Neuronal stem cell (in vitro differentiated cells): ENCODE results near the gene PNISR.

ENCODE experiments used
- DNase-seq: peaks from one replicate; pipeline ENCODE4 v3.0.0-alpha.2; 2013; ENCODE audit warnings: low spot score
- H2AFZ ChIP-seq: one replicate; pipeline ENCODE4 v1.6.1; 2013; ENCODE audit warnings: mild to moderate bottlenecking, low read length, inconsistent platforms
- H2AK5ac ChIP-seq: 2 replicates; pipeline ENCODE4 v1.6.1; 2013; ENCODE audit warnings: low read depth, mild to moderate bottlenecking, inconsistent platforms, low read length, moderate library complexity, mixed read lengths
- H2BK120ac ChIP-seq: 2 replicates; pipeline ENCODE4 v1.6.1; 2013; ENCODE audit warnings: low read depth, mild to moderate bottlenecking, inconsistent platforms, low read length, moderate library complexity, mixed read lengths
- H2BK12ac ChIP-seq: one replicate; pipeline ENCODE4 v1.6.1; 2013; ENCODE audit warnings: low read length, inconsistent platforms
- H2BK15ac ChIP-seq: 2 replicates; pipeline ENCODE4 v1.6.1; 2013; ENCODE audit warnings: mild to moderate bottlenecking, low read length, inconsistent platforms, mixed read lengths
- H2BK5ac ChIP-seq: one replicate; pipeline ENCODE4 v1.6.1; 2013; ENCODE audit warnings: inconsistent platforms, mild to moderate bottlenecking, low read length, moderate library complexity
- H3K14ac ChIP-seq: one replicate; pipeline ENCODE4 v1.6.1; 2013; ENCODE audit warnings: low read length, inconsistent platforms
- H3K18ac ChIP-seq: 2 replicates; pipeline ENCODE4 v1.6.1; 2013; ENCODE audit warnings: low read length, inconsistent platforms
- H3K23ac ChIP-seq: 2 replicates; pipeline ENCODE4 v1.6.1; 2013; ENCODE audit warnings: low read depth, mild to moderate bottlenecking, mixed read lengths, low read length, inconsistent platforms; ENCODE audit not compliant: poor library complexity
- H3K27ac ChIP-seq: replicated peaks from 3 replicates; pipeline ENCODE4 v1.5.1; 2013; ENCODE audit warnings: low read length, inconsistent platforms
- H3K27me3 ChIP-seq, 3 experiments: 2 replicates each; pipeline ENCODE4 v1.6.1; 2013; ENCODE audit warnings: low read length in 3 of 3, mild to moderate bottlenecking in 2 of 3, inconsistent platforms in 1 of 3, low read depth in 1 of 3, mixed read lengths in 1 of 3, moderate library complexity in 1 of 3; ENCODE audit not compliant: control insufficient read depth in 3 of 3, insufficient read depth in 3 of 3
- H3K36me3 ChIP-seq, 2 donors: replicated peaks in 1 of 2; 2 replicates each; pipeline ENCODE4 v1.6.1; 2013; ENCODE audit warnings: low read length in 2 of 2; ENCODE audit not compliant: control insufficient read depth in 2 of 2, insufficient read depth in 2 of 2
- H3K4ac ChIP-seq: 2 replicates; pipeline ENCODE4 v1.6.1; 2013; ENCODE audit warnings: inconsistent platforms, mild to moderate bottlenecking, low read length, moderate library complexity
- H3K4me1 ChIP-seq, 2 donors: 1 replicate in 1 of 2; 2 replicates in 1 of 2; pipeline ENCODE4 v1.6.1; 2013; ENCODE audit warnings: low read length in 2 of 2, low read depth in 1 of 2; ENCODE audit not compliant: control insufficient read depth in 2 of 2, insufficient read depth in 1 of 2
- H3K4me2 ChIP-seq: one replicate; pipeline ENCODE4 v1.6.1; 2013; ENCODE audit warnings: mild to moderate bottlenecking, low read length, inconsistent platforms; ENCODE audit not compliant: insufficient read depth, poor library complexity, severe bottlenecking
- H3K4me3 ChIP-seq, 2 donors: 2 replicates each; pipeline ENCODE4 v1.5.1; 2013; ENCODE audit warnings: low read length in 2 of 2, mild to moderate bottlenecking in 2 of 2, inconsistent platforms in 1 of 2, moderate library complexity in 1 of 2
- H3K79me1 ChIP-seq: one replicate; pipeline ENCODE4 v1.6.1; 2013; ENCODE audit warnings: low read depth, mild to moderate bottlenecking, inconsistent platforms, low read length, moderate library complexity
- H3K9ac ChIP-seq: one replicate; pipeline ENCODE4 v1.6.1; 2013; ENCODE audit warnings: mild to moderate bottlenecking, low read depth, low read length, inconsistent platforms; ENCODE audit not compliant: poor library complexity
- H3K9me3 ChIP-seq, 2 donors: replicated peaks in 1 of 2; 2 replicates each; pipeline versions ENCODE3 to v1.6.1; 2013; ENCODE audit warnings: low read length in 2 of 2, mild to moderate bottlenecking in 2 of 2, inconsistent platforms in 1 of 2, low read depth in 1 of 2, mixed read lengths in 1 of 2, moderate library complexity in 1 of 2; ENCODE audit not compliant: control insufficient read depth in 2 of 2, insufficient read depth in 1 of 2
- H4K8ac ChIP-seq: one replicate; pipeline ENCODE4 v1.6.1; 2013; ENCODE audit warnings: low read depth, mild to moderate bottlenecking, inconsistent platforms, low read length, moderate library complexity
- H4K91ac ChIP-seq: one replicate; pipeline ENCODE4 v1.6.1; 2013; ENCODE audit warnings: low read length, low read depth, mild to moderate bottlenecking, inconsistent platforms; ENCODE audit not compliant: poor library complexity
- WGBS, 2 donors: extraction: QIAGEN DNeasy Blood & Tissue Kit; methylation state at CpG; one replicate each; pipeline ENCODE4 v1.1.7; 2013; ENCODE audit warnings: missing lambda C conversion rate in 2 of 2, mixed read lengths in 1 of 2; ENCODE audit not compliant: insufficient read length in 2 of 2, insufficient replicate concordance in 1 of 2; ENCODE audit errors: extremely low coverage in 2 of 2; 5-methylcytosine and 5-hydroxymethylcytosine counted together

Gene PNISR

GRCh38 chr6:99416226-99416625 lies 8.9 kb downstream of the PNISR start:
- DNase-seq: no peak

GRCh38 chr6:99415446-99415845 lies 9.7 kb downstream of the PNISR start:
- peaks cover 2 to 4% of the 10 kb centered on the region in 2 donors for H3K4me1 ChIP-seq
- no peak for DNase-seq
- H3K9me3 ChIP-seq: peaks cover 0 to 12% of the 10 kb centered on the region in 2 donors
- no peak overlapping the region for H3K4me2 ChIP-seq
- H2AFZ ChIP-seq: no peak overlapping the region
- no peak overlapping the region for H2BK120ac ChIP-seq
- H3K23ac ChIP-seq: no peak overlapping the region
- H3K27ac ChIP-seq: no peak overlapping the region
- H3K18ac ChIP-seq: no peak overlapping the region
- H3K14ac ChIP-seq: no peak overlapping the region
- peaks cover 1% of the 10 kb centered on the region for H3K79me1 ChIP-seq
- H2BK5ac ChIP-seq: no peak overlapping the region
- H3K4ac ChIP-seq: no peak overlapping the region
- H2BK15ac ChIP-seq: no peak overlapping the region
- no peaks in the 10 kb centered on the region for H3K27me3 ChIP-seq
- H4K8ac ChIP-seq: no peak overlapping the region
- H3K9ac ChIP-seq: no peak overlapping the region
- no peak overlapping the region for H3K4me3 ChIP-seq
- H3K36me3 ChIP-seq: peaks cover 4 to 68% of the 10 kb centered on the region in 2 donors
- no peak overlapping the region for H2BK12ac ChIP-seq
- no peak overlapping the region for H4K91ac ChIP-seq
- H2AK5ac ChIP-seq: no peak overlapping the region

More at GRCh38 chr6:99416226-99416625, 8.9 kb downstream of the PNISR start:
- H2AFZ ChIP-seq: no peak overlapping the region
- H3K79me1 ChIP-seq: peaks cover 1% of the 10 kb centered on the region
- WGBS, 2 donors: no CpG with 5 or more reads among the region's 2 CpGs
- no peak overlapping the region for H3K9ac ChIP-seq
- H3K9me3 ChIP-seq: peaks cover 0 to 13% of the 10 kb centered on the region in 2 donors
- no peak overlapping the region for H2BK15ac ChIP-seq
- H2BK120ac ChIP-seq: no peak overlapping the region
- H3K23ac ChIP-seq: no peak overlapping the region
- no peak overlapping the region for H2AK5ac ChIP-seq
- H4K91ac ChIP-seq: no peak overlapping the region
- no peak overlapping the region for H3K4me2 ChIP-seq
- no peak overlapping the region for H3K14ac ChIP-seq
- no peak overlapping the region for H2BK5ac ChIP-seq
- no peak overlapping the region for H2BK12ac ChIP-seq
- H3K27me3 ChIP-seq: no peaks in the 10 kb centered on the region
- H3K4me3 ChIP-seq: no peak overlapping the region
- no peak overlapping the region for H3K27ac ChIP-seq
- peaks cover 2 to 4% of the 10 kb centered on the region in 2 donors for H3K4me1 ChIP-seq
- no peak overlapping the region for H4K8ac ChIP-seq
- peaks cover 2 to 68% of the 10 kb centered on the region in 2 donors for H3K36me3 ChIP-seq
- H3K4ac ChIP-seq: no peak overlapping the region
- H3K18ac ChIP-seq: no peak overlapping the region

- DNase-seq: no peak
- Histone ChIP-seq H3K79me1 (peaks cover 1% of the 10 kb centered on the region), H3K36me3 (peaks cover 11 to 94% of the 10 kb centered on the region in 2 donors), H3K4me1 (peaks cover 2 to 4% of the 10 kb centered on the region in 2 donors), H2AFZ (no peak overlapping the region), H3K14ac (no peak overlapping the region), H3K27me3 (no peaks in the 10 kb centered on the region), H3K4ac (no peak overlapping the region), H3K4me2 (no peak overlapping the region), H4K91ac (no peak overlapping the region), H2BK12ac (no peak overlapping the region), H2BK120ac (no peak overlapping the region), H3K9ac (no peak overlapping the region), H3K18ac (no peak overlapping the region), H2BK5ac (no peak overlapping the region), H4K8ac (no peak overlapping the region), H2BK15ac (no peak overlapping the region), H2AK5ac (no peak overlapping the region), H3K27ac (peak overlapping the region; percentile 1), H3K23ac (no peak overlapping the region), H3K9me3 (peaks cover 0 to 9% of the 10 kb centered on the region in 2 donors), H3K4me3 (no peak overlapping the region)
- WGBS, 2 donors: no CpG with 5 or more reads among the region's 1 CpG
Observed at GRCh38 chr6:99412065-99412464, 13.0 kb downstream of the PNISR start.

GRCh38 chr6:99409672-99410071 lies 15.4 kb downstream of the PNISR start:
- H3K23ac ChIP-seq: no peak overlapping the region
- H2BK120ac ChIP-seq: no peak overlapping the region
- H3K9me3 ChIP-seq: no peaks in the 10 kb centered on the region
- no peak overlapping the region for H3K4me2 ChIP-seq
- H3K36me3 ChIP-seq: peaks cover 21 to 100% of the 10 kb centered on the region in 2 donors
- no peak overlapping the region for H3K18ac ChIP-seq
- H2AFZ ChIP-seq: no peak overlapping the region
- H4K8ac ChIP-seq: no peak overlapping the region
- H2BK5ac ChIP-seq: no peak overlapping the region
- no peak overlapping the region for H2BK12ac ChIP-seq
- no peak for DNase-seq
- no peaks in the 10 kb centered on the region for H3K27me3 ChIP-seq
- no peak overlapping the region for H4K91ac ChIP-seq
- no peak overlapping the region for H3K4me3 ChIP-seq
- no peak overlapping the region for H2AK5ac ChIP-seq
- no peak overlapping the region for H3K4ac ChIP-seq
- peaks cover 2 to 4% of the 10 kb centered on the region in 2 donors for H3K4me1 ChIP-seq
- peaks cover 1% of the 10 kb centered on the region for H3K79me1 ChIP-seq
- H3K14ac ChIP-seq: no peak overlapping the region
- no peak overlapping the region for H3K27ac ChIP-seq
- H2BK15ac ChIP-seq: no peak overlapping the region
- no peak overlapping the region for H3K9ac ChIP-seq
